DOHH2 (cell line): ENCODE measurements around the gene CDCA5.

Experiments
- CTCF ChIP-seq: fragments of 200-600 bp; sonication (generic); IDR thresholded peaks from one replicate; pipeline ENCODE4 v1.5.1; 2014; ENCODE audit warnings: antibody characterized with exemption, mild to moderate bottlenecking, low read depth, low read length; ENCODE audit not compliant: poor library complexity, severe bottlenecking
- EZH2phosphoT487 ChIP-seq: fragments of 200-600 bp; sonication (generic); IDR thresholded peaks from 2 replicates; pipeline ENCODE4 v1.6.1; 2017; ENCODE audit warnings: borderline replicate concordance, mild to moderate bottlenecking, antibody characterized with exemption, low read length, moderate library complexity, mixed read lengths

- TF ChIP-seq CTCF (no peak), EZH2phosphoT487 (no peak)
Measured at GRCh38 chr11:65055538-65055937, 28.3 kb downstream of the CDCA5 start.
